NCI-H1694 treated with DMSO at 0.1 percent for 48 hours (cell line): ENCODE data around the gene YWHAB.

ENCODE experiments used
- DNase-seq: peaks from one replicate; lab custom pipeline; 2025; lab: John Stamatoyannopoulos, UW

YWHAB gene

DNA sequence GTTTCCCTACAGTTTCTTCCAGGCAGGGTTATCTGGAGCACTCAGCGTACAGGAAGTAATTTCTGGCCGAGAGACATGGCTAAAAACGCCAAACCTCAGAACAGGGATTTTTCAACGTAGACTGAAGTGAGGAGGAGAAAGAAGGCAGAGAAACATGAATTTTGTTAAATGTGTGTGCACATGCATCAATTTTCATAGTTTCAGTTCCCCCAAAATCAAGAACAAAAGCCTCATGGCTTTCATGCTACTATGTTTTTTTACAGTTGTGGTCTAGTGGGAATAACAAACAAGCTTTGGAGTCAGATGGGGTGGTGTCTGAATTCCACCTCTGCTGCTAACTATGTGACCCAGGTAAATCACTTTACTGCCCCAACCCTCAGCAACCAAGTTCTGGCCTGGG lies 69.8 kb downstream of the YWHAB start:
- no peak for DNase-seq

DNA sequence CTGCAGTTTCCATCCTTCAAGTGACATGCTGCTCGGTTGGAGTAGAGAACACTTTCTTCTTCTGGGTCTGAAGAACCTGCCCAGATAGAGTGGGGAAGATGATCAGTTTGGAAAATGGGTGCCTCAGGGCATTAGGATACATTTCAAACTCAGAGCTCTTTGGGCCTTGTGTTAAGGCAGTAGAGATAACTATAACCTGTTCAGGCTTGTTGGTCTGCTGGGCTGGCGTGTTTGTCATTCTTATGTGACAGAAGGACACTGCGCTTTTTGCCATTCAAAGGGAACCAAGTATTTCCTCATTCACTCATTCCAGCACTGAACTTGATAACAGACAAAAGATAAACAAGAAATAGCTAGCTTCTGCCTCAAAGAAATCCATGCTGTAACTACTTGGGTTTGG lies 70.9 kb downstream of the YWHAB start:
- no peak for DNase-seq
